Activated CD4-positive, alpha-beta T cell treated with anti-CD3 and anti-CD28 coated beads, Interleukin-2, amount 50 U/mL, for 48 hours (primary cell): ENCODE results near the gene TTC3.

Experiments
- DNase-seq, 2 experiments: peaks; one replicate each; pipeline ENCODE4 v3.0.0-alpha.2; 2020

TTC3 gene

DNA sequence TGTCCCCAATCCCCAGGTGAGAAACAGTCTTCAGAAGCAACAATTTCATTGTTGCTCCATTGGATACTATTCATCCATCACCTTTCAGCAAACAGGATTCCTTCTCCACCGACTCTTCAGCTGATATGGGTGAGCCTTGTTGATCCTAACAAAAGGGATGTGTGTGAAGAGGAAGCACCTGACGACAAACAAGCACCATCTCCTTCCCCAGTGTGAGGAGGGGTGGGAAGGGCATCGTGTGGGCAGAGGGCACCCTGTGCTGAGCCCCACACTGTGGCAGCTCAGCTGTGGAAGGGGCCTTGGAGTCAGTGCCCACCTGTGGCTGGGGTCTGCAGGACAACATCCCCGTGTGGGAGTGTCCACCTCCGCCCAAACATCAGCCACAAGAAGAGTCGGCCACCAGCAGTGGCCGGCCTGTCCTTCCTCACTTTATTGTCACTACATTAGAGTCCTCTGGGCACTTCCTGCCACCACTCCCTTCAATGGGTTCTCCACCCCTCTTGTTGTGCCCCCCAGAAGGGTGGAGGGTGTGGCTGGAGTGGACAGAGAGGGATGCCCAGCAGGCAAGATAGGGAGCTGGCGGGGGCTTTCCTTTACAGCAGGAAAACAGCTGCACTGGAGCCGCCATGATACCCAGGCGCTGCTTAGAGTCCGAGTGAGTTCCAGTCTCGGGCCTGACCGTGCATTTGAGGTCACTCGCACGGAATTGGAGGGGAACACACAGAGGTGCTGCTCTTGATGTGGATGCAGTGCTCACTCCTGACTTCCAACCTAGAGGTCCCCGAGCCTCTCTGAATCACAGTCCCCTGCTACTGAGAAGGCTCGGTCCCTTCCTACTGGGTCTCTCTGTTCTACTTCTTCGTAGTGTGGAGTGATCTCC is 153.2 kb downstream of the TTC3 start:
- no peak for DNase-seq

DNA sequence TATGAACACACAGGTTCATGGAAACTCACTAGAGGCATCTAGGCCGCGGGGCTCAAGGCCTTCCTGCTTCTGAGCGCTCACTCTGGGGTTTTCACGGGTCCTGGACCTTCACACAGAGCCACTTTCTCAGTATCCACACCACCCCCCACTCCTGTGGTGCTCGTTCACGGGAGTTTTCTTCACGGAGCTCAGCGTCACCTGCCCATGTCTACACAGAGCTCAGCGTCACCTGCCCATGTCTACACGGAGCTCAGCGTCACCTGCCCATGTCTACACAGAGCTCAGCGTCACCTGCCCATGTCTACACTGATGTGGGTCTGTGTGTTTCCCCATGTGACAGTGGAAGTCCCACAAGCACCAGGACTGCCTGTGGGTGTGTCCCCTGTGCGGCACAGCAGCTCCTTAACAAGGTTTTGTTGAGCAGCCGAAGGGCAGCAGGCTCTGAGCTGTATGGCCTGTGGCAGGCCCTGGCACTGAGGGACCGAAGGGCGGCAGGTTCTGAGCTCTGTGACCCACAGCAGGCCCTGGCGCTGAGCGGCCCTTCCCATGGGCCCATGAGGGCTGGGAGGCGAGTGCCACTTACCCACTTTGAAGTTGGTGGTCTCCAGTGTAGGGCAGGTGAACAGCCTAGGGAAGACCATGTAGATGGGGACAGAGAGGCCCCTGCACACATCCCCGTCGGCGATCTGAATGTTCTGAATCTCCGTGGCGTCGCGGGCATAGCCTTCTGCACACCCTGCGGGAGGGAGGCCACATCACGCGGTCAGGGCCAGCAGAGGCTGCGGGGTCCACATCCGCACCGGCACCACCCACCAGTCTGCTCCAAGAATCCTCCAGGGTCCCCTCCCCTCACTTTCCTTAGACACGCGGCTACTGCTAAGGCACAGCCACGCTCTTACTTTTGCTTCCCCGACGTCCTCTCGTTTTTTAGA is 154.3 kb downstream of the TTC3 start:
- no peak for DNase-seq

DNA sequence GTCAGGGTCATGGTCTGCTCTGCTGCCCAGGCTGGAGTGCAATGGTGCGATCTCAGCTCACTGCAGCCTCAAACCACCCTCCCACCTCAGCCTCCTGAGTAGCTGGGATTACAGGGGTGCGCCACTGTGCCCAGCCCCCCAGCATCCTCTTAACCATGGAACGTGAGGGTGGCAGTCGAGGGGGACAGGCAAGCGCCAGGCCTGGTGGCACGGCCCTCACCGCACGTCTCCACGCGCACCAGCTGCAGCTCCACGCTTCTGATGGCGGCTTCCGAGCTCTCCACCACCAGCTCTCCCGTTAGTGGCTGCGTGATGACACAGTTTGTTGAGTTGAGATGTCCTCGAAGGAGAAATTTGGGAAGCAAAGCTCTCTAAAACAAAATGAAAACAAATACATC is 154.9 kb downstream of the TTC3 start:
- no peak for DNase-seq

DNA sequence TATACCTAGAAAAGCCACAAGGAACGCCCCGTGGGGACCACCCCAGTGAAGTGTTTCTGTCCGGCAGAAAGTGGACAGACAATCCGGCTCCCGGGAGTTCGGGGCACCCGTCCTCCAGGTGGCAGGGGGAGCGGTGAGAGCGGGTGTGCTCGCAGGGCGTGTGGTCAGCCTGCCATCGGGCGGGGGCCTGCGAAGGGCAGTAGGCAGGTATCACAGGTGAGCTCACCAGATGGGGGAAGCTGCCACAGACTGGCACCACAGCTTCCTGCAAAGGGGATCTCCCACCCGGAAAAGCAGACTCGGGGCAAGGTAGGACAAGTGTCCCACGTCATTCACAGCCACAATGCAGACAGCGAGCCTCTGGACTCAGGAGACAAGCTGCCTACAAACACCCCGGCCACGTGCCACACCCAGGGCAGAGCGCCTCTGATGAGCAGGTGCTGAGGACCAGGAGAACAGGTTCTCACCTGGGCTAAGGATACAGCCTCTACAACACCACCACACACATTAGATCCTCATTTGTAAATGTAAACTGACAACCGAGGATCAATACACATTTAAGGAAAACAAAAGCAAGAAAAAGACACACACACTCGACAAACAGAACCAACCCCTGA is 157.7 kb downstream of the TTC3 start:
- DNase-seq = no peak

DNA sequence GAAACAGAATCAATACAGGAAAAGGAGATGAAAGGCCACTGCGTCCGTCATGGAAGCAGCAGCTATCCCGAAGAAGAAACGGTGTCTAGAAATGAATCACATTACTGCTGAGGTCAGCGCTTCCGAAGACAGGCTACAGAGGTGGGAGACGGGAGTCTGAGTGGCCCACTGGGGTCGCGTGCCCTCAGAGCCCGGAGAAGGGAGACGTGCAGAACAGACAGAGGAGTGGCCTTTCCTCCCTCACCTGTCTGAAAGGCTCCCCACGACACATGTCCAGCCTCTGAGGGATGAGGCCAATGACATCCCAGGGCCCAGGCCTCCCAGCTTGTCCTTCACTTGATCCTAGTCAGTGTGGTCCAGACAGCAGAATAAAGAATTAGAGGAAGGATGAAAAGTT is 158.2 kb downstream of the TTC3 start:
- no peak for DNase-seq

DNA sequence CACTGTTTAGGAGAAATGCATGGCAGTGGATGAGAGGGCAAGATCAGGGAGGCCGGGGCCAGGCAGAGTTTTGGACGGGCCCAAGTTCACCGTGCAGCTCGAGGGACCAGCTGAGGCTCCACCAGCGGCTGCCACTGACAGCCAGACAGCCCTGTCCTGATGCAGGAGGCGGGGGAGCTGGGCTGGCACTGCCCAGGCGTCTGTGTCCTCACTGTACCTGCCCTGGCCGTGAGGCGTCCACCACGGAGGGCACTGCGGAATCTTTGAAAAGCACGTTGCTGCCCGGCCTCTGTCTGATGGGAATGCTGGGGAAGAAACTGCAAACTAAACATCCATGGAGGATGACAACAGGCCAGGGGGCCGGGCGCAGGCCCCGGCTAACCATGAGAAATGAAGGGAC is 158.6 kb downstream of the TTC3 start:
- DNase-seq = no peak

DNA sequence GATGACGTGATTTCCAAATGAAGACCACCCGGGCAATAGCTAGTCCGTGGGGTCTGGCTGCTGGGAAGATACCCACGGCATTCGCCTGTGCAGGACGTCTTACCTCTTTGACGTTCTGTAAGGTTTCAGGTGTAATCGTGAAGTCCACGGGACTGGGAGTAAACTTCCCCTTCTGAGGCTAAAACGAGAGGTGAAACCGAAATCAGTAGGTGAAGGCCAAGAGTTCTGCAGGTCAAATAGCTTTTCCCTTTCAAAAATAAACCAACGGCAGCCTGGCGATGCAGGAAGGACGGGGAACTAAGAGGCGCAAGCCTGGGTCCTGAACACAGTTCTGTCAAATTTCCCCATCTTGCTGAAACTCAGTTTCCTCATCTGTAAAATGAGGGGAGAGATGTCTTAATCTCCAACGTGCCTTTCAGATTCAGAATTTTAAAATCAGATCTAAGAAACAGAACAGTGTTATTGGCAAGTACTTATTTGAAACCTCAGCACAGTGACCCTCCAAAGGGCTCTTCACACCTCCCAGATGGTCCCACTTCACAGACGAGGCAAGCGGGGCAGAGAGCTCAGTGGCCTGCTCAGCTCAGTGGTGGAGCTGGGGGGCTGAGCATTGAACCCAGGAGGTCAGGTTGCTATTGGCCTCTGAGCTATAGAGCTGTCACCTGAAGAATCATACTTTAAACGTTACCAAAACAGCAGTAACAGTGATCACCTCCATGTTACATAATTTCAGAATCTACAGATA is 159.4 kb downstream of the TTC3 start:
- no peak for DNase-seq

DNA sequence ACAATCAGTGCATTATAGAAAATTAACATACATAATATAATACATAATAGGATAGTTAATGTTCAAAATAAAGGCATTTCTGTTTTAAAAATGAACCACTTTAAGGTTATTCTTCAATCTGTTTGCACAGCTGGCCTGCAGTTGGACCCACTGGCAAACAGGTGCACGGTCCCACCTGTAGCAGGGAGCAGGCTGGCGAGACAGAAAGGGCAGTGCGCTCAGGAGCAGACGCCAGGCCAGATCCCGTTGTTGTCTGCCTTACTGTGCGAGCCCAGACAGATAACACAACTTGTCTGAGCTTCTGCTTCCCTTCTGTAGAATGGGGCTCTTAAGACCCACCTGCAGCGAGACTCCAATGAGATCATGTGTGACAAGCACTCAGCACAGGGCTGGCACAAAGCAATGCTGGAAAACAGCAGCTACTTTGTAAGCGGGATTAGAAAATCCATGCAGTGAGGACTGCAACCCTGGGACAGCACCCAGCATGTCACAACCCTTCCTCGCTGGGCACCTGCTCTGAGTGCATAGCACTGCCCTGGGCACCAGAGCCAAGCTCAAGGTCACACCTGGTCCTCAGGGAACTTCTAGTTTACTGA is 160.6 kb downstream of the TTC3 start:
- no peak for DNase-seq

DNA sequence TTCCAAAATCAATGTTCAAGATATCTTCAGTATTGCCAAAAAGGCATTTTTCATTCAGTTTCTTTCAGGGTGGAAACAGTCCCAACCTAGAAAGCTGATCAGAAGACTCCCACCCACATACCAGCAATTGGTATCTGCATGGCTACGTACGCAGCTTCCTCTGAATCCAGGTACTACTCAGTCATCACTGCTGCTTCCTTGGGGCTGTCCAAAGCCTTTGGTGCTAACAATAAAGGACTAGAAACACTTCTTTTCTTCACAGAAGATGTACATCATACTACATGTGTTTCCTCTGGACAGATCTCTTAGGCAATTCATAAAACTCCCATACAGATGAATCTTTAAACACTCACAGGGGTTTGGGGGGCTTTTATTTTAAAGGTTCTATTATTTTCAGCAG is 164.3 kb downstream of the TTC3 start:
- DNase-seq = no peak

DNA sequence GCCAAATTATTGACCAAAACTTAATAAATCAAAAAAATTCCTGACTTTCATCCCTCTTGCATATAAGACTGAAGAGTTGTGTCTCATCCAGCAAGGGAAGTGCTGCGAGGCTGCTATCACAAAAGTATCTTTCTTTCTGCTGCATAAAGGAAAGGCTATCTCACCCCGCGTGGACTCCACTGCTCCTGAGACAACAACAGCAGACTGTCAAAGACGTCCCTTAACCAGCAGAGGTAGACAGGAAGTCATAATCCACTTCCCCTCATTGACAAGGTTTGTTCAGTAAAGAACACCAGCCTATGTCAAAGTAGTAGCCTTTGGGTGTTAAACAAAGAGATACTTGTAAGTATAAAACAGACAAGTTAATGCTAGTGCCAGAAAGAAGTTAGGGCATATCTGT is 164.7 kb downstream of the TTC3 start:
- DNase-seq = no peak

DNA sequence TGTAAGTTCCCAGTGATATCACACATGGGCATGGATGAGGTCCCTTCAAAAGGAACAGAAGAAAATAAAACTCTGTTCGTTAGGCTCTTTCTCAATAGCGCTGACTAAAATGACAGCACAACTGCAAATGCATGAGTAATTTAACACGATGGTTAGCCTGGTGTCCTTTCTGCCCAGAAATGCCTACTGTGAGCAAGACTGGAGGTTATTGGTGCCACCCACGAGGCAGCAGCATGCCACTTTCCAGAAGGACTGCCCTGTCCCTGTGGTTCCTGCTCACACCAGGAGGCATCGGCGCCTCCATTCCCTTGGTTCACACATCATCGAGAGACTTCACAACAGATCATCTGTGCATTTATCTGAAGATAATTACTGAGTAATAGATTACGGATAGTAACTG is 167.9 kb downstream of the TTC3 start:
- DNase-seq = no peak

DNA sequence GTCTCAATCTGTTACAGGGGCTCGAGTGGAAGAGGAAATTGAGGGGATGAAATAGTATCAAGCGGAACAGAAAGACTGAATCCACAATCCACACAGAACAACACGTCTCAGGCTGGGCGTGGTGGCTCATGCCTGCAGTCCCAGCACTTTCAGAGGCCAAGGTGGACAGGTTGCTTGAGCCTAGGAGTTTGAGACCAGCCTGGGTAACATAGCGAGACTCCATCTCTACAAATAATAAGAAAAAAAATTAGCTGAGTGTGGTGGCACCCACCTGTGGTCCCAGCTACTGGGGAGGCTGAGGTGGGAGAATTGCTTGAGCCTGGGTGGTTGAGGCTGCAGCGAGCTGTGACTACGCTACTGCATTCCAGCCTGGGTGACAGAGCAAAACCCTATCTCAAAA is 168.4 kb downstream of the TTC3 start:
- no peak for DNase-seq

DNA sequence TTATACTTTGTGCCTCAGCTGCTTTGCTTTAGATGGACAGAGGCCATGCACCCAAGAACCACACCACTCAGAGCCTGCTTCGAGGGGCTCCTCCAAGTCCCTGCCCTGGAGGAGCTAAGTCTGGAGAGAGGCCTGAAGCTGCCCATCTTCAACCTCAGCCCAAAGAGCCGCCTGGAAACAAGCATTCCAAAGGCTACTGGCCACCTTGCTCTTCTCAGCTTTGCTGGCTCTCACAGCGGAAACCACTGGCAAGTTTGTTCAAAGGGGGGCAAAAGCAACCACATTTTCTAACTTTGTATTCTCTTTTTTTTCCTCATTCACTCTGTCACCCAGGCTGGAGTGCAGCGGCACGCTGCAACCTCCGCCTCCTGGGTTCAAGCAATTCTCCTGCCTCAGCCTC is 170.9 kb downstream of the TTC3 start:
- no peak for DNase-seq

DNA sequence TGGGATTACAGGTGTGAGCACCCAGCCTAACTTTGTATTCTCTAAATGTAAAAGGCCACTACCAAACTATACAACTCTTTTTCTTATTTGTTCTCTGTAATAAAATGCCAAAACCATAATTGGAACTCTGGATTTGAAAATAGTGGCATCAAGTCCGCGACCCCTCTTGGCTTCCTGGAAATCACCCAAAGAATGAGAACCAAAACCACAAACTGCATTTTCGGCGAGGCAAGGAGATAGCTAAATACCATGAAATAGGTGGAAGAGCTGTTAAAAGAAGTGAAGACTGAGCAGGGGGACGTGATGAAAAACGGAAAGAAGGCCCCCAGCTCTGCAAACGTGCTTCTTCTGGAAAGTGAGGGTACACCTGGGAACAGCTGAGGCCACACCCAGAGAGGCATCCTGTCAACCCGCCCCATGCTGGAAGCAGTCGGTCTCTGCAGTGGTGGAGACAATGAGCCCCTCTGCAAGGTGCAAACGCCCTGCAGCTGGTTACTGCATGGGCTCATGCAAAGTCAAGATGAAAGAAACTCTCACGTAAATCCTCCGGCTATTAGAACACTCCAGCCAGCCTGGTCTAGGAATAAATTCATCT is 171.5 kb downstream of the TTC3 start:
- no peak for DNase-seq

DNA sequence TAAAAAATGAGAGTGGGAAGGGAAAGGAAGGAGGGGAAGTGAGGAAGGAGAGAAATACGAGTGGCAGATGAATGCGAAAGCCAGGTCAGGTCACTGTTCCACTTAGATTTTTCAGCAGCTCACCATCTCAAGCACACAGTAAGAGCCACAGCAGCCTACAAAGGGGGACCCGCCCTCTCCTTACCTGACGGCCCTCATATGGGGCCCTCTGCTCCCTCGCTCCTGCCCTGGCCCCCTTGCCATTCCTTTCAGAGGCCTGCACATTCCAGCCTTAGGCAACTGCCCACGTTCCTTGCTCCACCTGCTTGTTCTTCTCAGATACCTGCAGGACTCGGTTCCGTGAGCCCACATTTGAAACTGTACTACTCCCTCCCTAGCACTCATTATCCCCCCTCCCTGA is 172.1 kb downstream of the TTC3 start:
- DNase-seq = no peak

DNA sequence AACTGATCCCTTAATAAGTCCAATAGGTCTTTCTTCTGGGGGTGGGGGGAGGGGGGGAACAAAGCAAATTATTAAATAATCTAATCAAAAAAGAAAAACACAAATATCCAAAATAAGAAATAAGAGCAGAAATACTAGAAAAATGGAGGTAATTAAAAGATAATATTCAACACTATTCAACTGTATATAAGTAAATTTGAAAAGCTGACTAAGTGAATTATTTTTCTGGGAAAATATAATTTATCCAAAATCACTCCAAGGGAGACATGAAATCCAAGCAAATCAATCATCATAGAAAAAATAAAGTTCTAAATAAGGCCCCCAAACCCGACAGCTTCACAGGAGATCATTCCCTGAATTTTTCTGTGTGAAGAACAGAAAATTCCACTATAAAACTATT is 175.2 kb downstream of the TTC3 start:
- no peak for DNase-seq

DNA sequence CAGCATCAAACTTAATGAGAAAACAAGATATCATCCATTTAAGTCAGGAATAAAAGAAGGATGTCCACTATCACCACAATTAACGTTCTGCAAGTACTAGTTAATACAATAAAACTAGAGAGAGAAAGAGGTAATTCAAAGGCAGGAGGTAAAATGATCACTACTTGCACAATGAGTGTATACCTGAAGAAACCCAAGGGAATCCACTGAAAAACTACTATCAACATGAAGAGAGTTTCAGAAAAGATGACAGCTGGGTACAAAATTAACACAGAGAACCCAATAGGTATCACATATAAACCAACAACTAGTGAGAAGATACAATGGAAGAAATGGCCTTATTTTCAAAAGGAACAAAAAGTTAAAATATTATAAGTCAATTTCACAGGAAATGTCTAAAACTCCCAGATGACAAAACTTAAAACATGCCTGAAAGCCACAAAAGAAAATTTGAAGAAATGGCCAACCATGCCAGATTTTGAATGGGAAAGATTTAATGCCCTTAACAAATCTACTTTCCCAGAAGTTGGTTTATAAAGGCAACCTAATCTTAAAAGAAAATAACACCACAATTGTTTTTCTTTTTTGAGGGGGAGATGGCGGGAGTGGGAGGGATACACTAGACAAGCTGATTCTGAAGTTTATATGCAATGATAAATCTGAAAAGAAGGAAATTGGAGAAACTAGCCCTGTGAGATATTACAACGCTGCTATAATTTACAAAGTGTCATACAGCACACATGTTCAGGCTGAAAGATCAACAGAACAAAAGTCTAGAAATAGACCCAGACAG is 176.3 kb downstream of the TTC3 start:
- DNase-seq = no peak

DNA sequence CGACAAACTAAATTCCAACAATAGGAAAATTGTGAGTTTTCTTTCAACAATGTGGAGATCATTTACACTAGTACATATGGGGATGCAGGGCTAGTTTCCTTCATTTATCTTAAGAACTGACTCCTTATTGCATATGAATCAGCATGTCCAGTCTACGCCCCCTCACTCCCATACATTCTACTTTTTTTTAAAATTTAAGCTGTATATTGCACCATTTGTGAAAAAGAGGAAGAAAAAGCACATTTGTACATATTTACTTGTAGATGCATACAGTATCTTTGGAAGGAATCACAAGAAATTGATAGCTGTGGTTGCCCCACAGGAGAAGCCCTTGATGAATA is 178.2 kb downstream of the TTC3 start:
- DNase-seq = no peak
